NCI-H345 treated with DMSO at 0.1 percent for 48 hours (cell line): ENCODE results near the gene DEFB113.

ENCODE experiments used
- DNase-seq: peaks from one replicate; lab custom pipeline; 2025; ENCODE audit not compliant: unreplicated experiment; lab: John Stamatoyannopoulos, UW

The DEFB113 gene

DNA sequence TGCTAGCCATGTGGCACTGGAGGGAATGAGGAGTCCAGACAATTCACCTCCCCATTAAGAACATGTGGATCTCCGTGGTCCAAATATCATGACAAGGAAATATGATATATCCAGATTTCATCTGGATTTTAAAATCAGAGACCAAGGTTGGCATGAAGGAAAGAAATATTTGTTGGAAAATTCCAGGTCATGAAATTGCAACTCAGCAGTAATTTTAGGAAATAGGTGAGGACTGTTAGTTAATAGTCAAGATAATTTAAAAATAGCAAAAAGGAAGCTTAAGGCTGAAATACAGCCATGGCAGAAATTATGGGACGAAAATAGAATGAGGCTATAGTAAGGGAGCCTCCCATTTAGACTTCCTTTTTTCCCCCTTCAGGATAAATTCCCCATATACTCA is 32.4 kb downstream of the DEFB113 start:
- no peak for DNase-seq

GRCh38 chr6:49935387-49935786 is 34.0 kb downstream of the DEFB113 start:
- DNase-seq = no peak

DNA sequence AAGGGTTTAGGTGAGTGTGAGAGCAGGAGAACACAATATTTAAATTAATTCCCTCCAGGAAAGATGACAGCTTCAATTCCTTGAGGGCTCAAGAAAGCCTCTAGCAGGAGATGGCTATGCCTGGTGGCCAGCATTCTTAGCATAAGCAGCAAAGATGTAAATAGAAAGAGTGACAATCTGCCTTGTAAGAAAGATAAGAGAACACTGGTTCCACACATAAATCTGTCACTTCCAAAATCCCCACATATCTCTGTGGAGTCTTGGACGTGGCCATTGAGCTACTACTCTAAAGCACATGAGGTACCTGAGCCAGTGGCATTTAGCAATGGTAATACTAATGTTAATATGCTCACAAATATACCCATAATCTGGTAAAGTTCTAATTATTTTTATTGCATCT is 34.7 kb downstream of the DEFB113 start:
- DNase-seq = no peak

GRCh38 chr6:49933526-49933925 is 35.9 kb downstream of the DEFB113 start:
- no peak for DNase-seq

DNA sequence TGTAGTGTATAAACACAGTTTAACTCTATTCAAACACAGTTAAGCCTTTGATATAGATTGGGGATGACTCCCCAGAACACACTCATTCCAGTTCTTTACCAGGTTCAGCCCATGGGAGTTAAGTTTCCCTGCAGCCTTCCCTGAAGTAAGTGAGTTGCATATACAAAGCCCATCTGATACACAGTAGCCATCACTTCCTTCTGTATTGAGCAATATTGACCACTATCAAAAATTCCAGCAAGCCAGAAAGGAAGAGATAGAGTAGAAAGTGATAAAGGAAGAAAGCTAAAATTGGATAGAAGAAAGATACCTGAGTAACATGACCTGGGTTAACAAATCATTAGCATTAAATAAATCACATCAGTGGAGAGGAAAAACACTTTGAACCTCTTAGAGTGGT is 40.1 kb downstream of the DEFB113 start:
- no peak for DNase-seq

GRCh38 chr6:49923826-49924225 is 45.6 kb downstream of the DEFB113 start:
- DNase-seq = no peak

- no peak for DNase-seq
These were observed 49.3 kb downstream of the DEFB113 start for GRCh38 chr6:49919935-49920644.

DNA sequence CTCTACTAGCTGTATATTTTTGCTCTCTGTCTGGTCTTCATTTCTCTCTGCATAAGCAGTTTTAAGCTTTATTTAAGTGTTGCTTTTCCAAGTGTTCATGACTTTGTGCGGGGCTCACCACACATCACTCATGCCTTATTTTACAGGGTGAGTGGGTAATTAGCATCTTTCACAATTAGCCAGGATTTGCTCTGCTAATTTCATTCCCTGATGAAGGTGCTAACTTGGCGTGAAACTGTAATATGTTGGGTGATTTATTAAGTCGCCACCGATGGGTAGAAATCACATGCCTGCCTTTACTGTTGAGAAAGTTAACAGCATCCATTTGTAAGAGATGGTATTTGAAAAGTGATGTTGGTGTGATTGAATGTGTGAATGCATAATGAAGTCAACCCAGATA is 50.2 kb downstream of the DEFB113 start:
- no peak for DNase-seq

DNA sequence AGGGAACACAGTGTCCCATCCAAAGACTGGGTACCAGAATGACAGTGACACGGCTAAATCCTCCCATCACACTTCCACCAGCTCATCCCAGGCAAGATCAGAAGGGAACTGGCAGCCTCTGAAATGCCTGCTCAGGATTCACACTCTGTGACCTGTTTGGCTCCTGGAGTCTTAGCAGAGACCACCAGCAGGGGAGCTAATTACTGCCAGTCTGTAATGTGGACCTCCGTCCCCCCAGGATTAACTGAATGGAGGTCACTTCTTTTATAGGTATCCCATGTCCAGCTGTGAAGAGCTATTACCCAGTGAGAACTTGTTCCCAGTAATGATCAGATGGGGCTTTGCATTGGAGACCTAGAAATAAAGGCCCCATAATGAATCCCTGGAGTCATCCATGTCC is 50.6 kb downstream of the DEFB113 start:
- DNase-seq = no peak
